HepG2 (cell line): ENCODE measurements around the gene SRSF4. TPM values are rescaled to one million over a fixed set of nuclear protein-coding genes. Genes with fewer than 3 reads are reported as not detected.
A peak's percentile ranks its signal among the peaks of the same experiment; 100 is the strongest.

Source experiments
- CREM ChIP-seq, 2 experiments: sonication (generic) in 1 of 2; formaldehyde crosslinking in 1 of 2; IDR thresholded peaks; 2 replicates each; pipeline versions ENCODE4 v1.4.0 to v1.6.1; 2016 to 2020; ENCODE audit warnings: antibody characterized with exemption in 1 of 2, mild to moderate bottlenecking in 1 of 2, missing genetic modification reagents in 1 of 2
- IRX3 ChIP-seq: sonication (generic); formaldehyde crosslinking; IDR thresholded peaks from 2 replicates; pipeline ENCODE4 v1.8.1; 2023; ENCODE audit warnings: mild to moderate bottlenecking, low read depth, missing genetic modification reagents, borderline replicate concordance
- KDM3A ChIP-seq: IDR thresholded peaks from 2 replicates; pipeline ENCODE4 v1.6.1; 2018; ENCODE audit warnings: low read depth, missing compliant biosample characterization
- KDM6A ChIP-seq: IDR thresholded peaks from 2 replicates; pipeline ENCODE4 v1.6.1; 2016; ENCODE audit warnings: low read depth
- MED1 ChIP-seq: sonication (generic); formaldehyde crosslinking; IDR thresholded peaks from 2 replicates; pipeline ENCODE4 v1.4.0; 2020; ENCODE audit warnings: missing genetic modification reagents
- NR2F2 ChIP-seq: IDR thresholded peaks from 2 replicates; pipeline ENCODE4 v1.6.1; 2012; ENCODE audit warnings: low read depth, inconsistent platforms, borderline replicate concordance
- ZBTB40 ChIP-seq, 2 experiments: fragments of 450-650 bp in 1 of 2; sonication (generic) in 1 of 2; formaldehyde crosslinking in 1 of 2; IDR thresholded peaks; 2 replicates each; pipeline versions ENCODE4 v1.6.1 to v1.8.0; 2016 to 2022; ENCODE audit warnings: antibody characterized with exemption in 1 of 2, mild to moderate bottlenecking in 1 of 2, missing genetic modification reagents in 1 of 2
- ZBTB7B ChIP-seq: sonication (generic); formaldehyde crosslinking; IDR thresholded peaks from 2 replicates; pipeline ENCODE4 v1.4.0; 2020; ENCODE audit warnings: missing genetic modification reagents
- ZC3H13 ChIP-seq: sonication (generic); formaldehyde crosslinking; IDR thresholded peaks from 2 replicates; pipeline ENCODE4 v1.8.1; 2023; ENCODE audit warnings: mild to moderate bottlenecking, missing genetic modification reagents, moderate library complexity
- ZKSCAN8 ChIP-seq: IDR thresholded peaks from 2 replicates; pipeline ENCODE4 v1.6.1; 2016; ENCODE audit warnings: borderline replicate concordance, missing genetic modification reagents, missing compliant biosample characterization
- polyA plus RNA-seq, 8 experiments: library from polyadenylated mRNA; depleted of rRNA in 3 of 8; stranded (reverse) in 7 of 8; unstranded in 1 of 8; fragments of >200 nt; fragmentation: Illumina TruSeq in 4 of 8; extraction: Trizol in 4 of 8; gene quantifications; 2 replicates each; pipeline versions ENCODE4 v1.2.1 to v1.2.3, GENCODE V29; 2011 to 2016; ENCODE audit warnings: low read depth in 4 of 8, missing spikeins in 1 of 8, mixed read lengths in 1 of 8; ENCODE audit not compliant: insufficient read depth in 1 of 8
- total RNA-seq, 5 experiments: library from RNA; depleted of rRNA; stranded (reverse); fragments of >200 nt; fragmentation: Illumina TruSeq; extraction: Trizol; gene quantifications; 2 replicates each; pipeline ENCODE4 v1.2.3, GENCODE V29; 2016; ENCODE audit warnings: low read depth in 1 of 5
- TF ChIP-seq, protein P1 (sequence below): sonication (generic); formaldehyde crosslinking; IDR thresholded peaks from 2 replicates; pipeline ENCODE4 v1.8.1; 2022; ENCODE audit warnings: low read depth, mild to moderate bottlenecking, missing genetic modification reagents
- TF ChIP-seq, protein P2 (sequence below): sonication (generic); formaldehyde crosslinking; IDR thresholded peaks from 2 replicates; pipeline ENCODE4 v1.5.0; 2020; ENCODE audit warnings: mild to moderate bottlenecking, missing genetic modification reagents
- TF ChIP-seq, protein P3 (sequence below): sonication (generic); formaldehyde crosslinking; IDR thresholded peaks from 2 replicates; pipeline ENCODE4 v1.4.0; 2020; ENCODE audit warnings: mild to moderate bottlenecking, missing genetic modification reagents

Gene SRSF4
- total and polyA plus RNA-seq, 2 of the 13 experiments (the other 11 are each of a cell fraction or from before 2014, with no cell fraction given) = 37.7 to 50.9 TPM

- TF ChIP-seq, protein P1, sequence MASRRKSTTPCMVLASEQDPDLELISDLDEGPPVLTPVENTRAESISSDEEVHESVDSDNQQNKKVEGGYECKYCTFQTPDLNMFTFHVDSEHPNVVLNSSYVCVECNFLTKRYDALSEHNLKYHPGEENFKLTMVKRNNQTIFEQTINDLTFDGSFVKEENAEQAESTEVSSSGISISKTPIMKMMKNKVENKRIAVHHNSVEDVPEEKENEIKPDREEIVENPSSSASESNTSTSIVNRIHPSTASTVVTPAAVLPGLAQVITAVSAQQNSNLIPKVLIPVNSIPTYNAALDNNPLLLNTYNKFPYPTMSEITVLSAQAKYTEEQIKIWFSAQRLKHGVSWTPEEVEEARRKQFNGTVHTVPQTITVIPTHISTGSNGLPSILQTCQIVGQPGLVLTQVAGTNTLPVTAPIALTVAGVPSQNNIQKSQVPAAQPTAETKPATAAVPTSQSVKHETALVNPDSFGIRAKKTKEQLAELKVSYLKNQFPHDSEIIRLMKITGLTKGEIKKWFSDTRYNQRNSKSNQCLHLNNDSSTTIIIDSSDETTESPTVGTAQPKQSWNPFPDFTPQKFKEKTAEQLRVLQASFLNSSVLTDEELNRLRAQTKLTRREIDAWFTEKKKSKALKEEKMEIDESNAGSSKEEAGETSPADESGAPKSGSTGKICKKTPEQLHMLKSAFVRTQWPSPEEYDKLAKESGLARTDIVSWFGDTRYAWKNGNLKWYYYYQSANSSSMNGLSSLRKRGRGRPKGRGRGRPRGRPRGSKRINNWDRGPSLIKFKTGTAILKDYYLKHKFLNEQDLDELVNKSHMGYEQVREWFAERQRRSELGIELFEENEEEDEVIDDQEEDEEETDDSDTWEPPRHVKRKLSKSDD (CRISPR knock-in tag) = 0 out of 2 replicates have a peak, but pooled peaks have one; percentile 39
- peak; percentile 75 for TF ChIP-seq MED1 (CRISPR knock-in tag)
- TF ChIP-seq, protein P2, sequence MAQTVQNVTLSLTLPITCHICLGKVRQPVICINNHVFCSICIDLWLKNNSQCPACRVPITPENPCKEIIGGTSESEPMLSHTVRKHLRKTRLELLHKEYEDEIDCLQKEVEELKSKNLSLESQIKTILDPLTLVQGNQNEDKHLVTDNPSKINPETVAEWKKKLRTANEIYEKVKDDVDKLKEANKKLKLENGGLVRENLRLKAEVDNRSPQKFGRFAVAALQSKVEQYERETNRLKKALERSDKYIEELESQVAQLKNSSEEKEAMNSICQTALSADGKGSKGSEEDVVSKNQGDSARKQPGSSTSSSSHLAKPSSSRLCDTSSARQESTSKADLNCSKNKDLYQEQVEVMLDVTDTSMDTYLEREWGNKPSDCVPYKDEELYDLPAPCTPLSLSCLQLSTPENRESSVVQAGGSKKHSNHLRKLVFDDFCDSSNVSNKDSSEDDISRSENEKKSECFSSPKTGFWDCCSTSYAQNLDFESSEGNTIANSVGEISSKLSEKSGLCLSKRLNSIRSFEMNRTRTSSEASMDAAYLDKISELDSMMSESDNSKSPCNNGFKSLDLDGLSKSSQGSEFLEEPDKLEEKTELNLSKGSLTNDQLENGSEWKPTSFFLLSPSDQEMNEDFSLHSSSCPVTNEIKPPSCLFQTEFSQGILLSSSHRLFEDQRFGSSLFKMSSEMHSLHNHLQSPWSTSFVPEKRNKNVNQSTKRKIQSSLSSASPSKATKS (CRISPR knock-in tag) = no peak
- peak; percentile 74; the same call in 1 of the 2 replicates for TF ChIP-seq KDM6A (CRISPR knock-in tag)
- TF ChIP-seq ZBTB7B (CRISPR knock-in tag) = peak; percentile 61; the same call in 1 of the 2 replicates
- TF ChIP-seq ZBTB40 (IDR thresholded peaks at IDR 0.05) = no peak
- TF ChIP-seq ZBTB40 (CRISPR knock-in tag; IDR thresholded peaks at IDR 0.05) = no peak
- peak; percentile 48; the same call in 1 of the 2 replicates for TF ChIP-seq CREM (IDR thresholded peaks at IDR 0.05)
- no peak for TF ChIP-seq CREM (CRISPR knock-in tag; IDR thresholded peaks at IDR 0.05)
- TF ChIP-seq NR2F2 = no peak
- 0 out of 2 replicates have a peak, but pooled peaks have one; percentile 27 for TF ChIP-seq KDM3A (CRISPR knock-in tag)
- TF ChIP-seq IRX3 (CRISPR knock-in tag) = no peak
- TF ChIP-seq, protein P3, sequence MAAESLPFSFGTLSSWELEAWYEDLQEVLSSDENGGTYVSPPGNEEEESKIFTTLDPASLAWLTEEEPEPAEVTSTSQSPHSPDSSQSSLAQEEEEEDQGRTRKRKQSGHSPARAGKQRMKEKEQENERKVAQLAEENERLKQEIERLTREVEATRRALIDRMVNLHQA (CRISPR knock-in tag) = no peak
- TF ChIP-seq ZC3H13 (CRISPR knock-in tag) = no peak
- 0 out of 2 replicates have a peak, but pooled peaks have one; percentile 16 for TF ChIP-seq ZKSCAN8 (CRISPR knock-in tag)
Observed at GRCh38 chr1:29145739-29146437, 35.8 kb downstream of the SRSF4 start (continued).
